Thoracic aorta endothelial cell (primary cell): Measurements from ENCODE around the gene CLVS2. TPM values are rescaled to one million over a fixed set of nuclear protein-coding genes. Genes with fewer than 3 reads are reported as not detected.

Source experiments
- total RNA-seq: library from RNA; depleted of rRNA; stranded (reverse); fragments of >200 nt; gene quantifications from 2 replicates; pipeline ENCODE4 v1.2.3, GENCODE V29; 2012

CLVS2 gene
- total RNA-seq = not detected in 2 replicates

GRCh38 chr6:122995921-122996793 is at the start of gene CLVS2:
Gene CLVS2 (plus strand): TSS chr6:122996235. CDS start chr6:122997778, 1,543 bp downstream.

Other genes with a start within 250 kb of the CLVS2 start
- not detected in 2 replicates for gene FABP7, start 216.5 kb upstream of the CLVS2 start, total RNA-seq
- 5.7 and 7.3 TPM in 2 replicates for gene SMPDL3A, start 207.0 kb upstream of the CLVS2 start, total RNA-seq